ENCODE results near the gene IQSEC2. TPM values are rescaled to one million over a fixed set of nuclear protein-coding genes. Genes with fewer than 3 reads are reported as not detected.

IQSEC2 gene
- total and polyA plus RNA-seq, 2 of the 8 experiments (the other 6 are each of a cell fraction or from before 2014, with no cell fraction given): 6.1 to 54.9 TPM

GRCh38 chrX:53234484-53234883 lies 46.9 kb downstream of the IQSEC2 start:
- Histone ChIP-seq H2AFZ (ENCODE audit: low read length) (no peak overlapping the region), H3K36me3 (ENCODE audit: control insufficient read depth in 2 of 4, insufficient read depth in 4 of 4, low read length in 3 of 4) (no peaks in the 10 kb centered on the region; a peak in 1 of 8 replicates), H3K18ac (ENCODE audit: extremely low read depth, low read length) (no peak overlapping the region), H3K4me2 (ENCODE audit: insufficient read depth in 1 of 2, low read depth in 2 of 2, low read length in 2 of 2) (no peak overlapping the region), H2AK5ac (ENCODE audit: low read depth, low read length) (no peak overlapping the region), H4K8ac (ENCODE audit: extremely low read depth, insufficient read depth, low read length) (no peak overlapping the region), H4K91ac (replicated peaks; ENCODE audit: insufficient read length, low read length) (no peak overlapping the region), H2BK5ac (ENCODE audit: low read depth, low read length) (no peak overlapping the region), H3K4me3 (ENCODE audit: extremely low read depth in 1 of 4, insufficient read depth in 2 of 4, low read depth in 3 of 4, low read length in 4 of 4) (no peak overlapping the region), H2BK15ac (ENCODE audit: low read length) (no peak overlapping the region), H3K9me3 (ENCODE audit: insufficient read depth in 2 of 2, low read depth in 1 of 2, low read length in 1 of 2) (no peaks in the 10 kb centered on the region), H3K9ac (replicated peaks in 1 of 4; ENCODE audit: extremely low read depth in 1 of 4, low read depth in 3 of 4, low read length in 3 of 4) (no peak overlapping the region), H3K14ac (ENCODE audit: insufficient read length) (no peak overlapping the region), H3K23me2 (ENCODE audit: low read depth, low read length) (no peaks in the 10 kb centered on the region), H2BK120ac (replicated peaks; ENCODE audit: low read depth, low read length) (no peak overlapping the region), H3K4ac (replicated peaks; ENCODE audit: insufficient read length, low read depth, low read length) (no peak overlapping the region), H2BK20ac (ENCODE audit: low read length) (no peak overlapping the region), H3K79me2 (ENCODE audit: control insufficient read depth in 1 of 2, insufficient read depth in 2 of 2, low read length in 2 of 2) (no peaks in the 10 kb centered on the region), H2BK12ac (ENCODE audit: low read depth, low read length) (no peak overlapping the region), H3K79me1 (ENCODE audit: low read depth, low read length) (no peaks in the 10 kb centered on the region), H4K5ac (ENCODE audit: insufficient read length, low read depth, low read length) (no peak overlapping the region), H3K4me1 (replicated peaks in 1 of 4; ENCODE audit: control insufficient read depth in 3 of 4, insufficient read depth in 4 of 4, low read length in 3 of 4) (no peaks in the 10 kb centered on the region), H4K20me1 (replicated peaks in 1 of 2; ENCODE audit: control insufficient read depth in 1 of 2, insufficient read depth in 2 of 2, low read length in 2 of 2) (no peaks in the 10 kb centered on the region), H3K56ac (replicated peaks; ENCODE audit: insufficient read length, low read depth, low read length) (no peak overlapping the region), H3K23ac (ENCODE audit: insufficient read length) (no peak overlapping the region), H3K27me3 (replicated peaks in 1 of 4; ENCODE audit: control insufficient read depth in 3 of 4, extremely low read depth in 1 of 4, insufficient read depth in 3 of 4, low read length in 3 of 4) (no peaks in the 10 kb centered on the region), H3K27ac (ENCODE audit: low read depth, low read length) (no peak overlapping the region)
- 93% methylated on average over 5 of the region's 9 CpGs; no CpG with 5 or more reads in 1 of the 2 experiments for WGBS, 2 experiments (ENCODE audit: extremely low coverage in 1 of 2, insufficient coverage in 1 of 2, insufficient read length in 1 of 2, insufficient replicate concordance in 2 of 2, low coverage in 1 of 2, low lambda C conversion rate in 2 of 2, missing lambda C conversion rate in 1 of 2)
- FAIRE-seq (no peak), DNase-seq (ENCODE audit: low read depth in 1 of 2, low spot score in 2 of 2) (no peak)
- CTCF ChIA-PET (ENCODE audit: partially characterized antibody): interaction anchor here (0.6 to 1.0 kb wide), 2 partner anchors 11 to 213 kb away, joined by 3 read pairs; no protein-coding TSS in a partner anchor
- POLR2A ChIA-PET (ENCODE audit: partially characterized antibody): no interaction called here
- TF ChIP-seq CREB1 (IDR thresholded peaks at IDR 0.05): no peak
- TF ChIP-seq CTBP2 (IDR thresholded peaks at IDR 0.05; ENCODE audit: borderline replicate concordance, insufficient read depth, insufficient read length, low read length): no peak
- no peak for TF ChIP-seq PHF8 (conservative IDR thresholded peaks at IDR 0.05; ENCODE audit: low read depth, low read length)
- no peak for TF ChIP-seq EP300 (IDR thresholded peaks at IDR 0.05; ENCODE audit: borderline replicate concordance in 1 of 2, low read depth in 2 of 2, low read length in 2 of 2)
- no peak for TF ChIP-seq SIRT6 (IDR thresholded peaks at IDR 0.05; ENCODE audit: low read length)
- no peak for TF ChIP-seq JUN (IDR thresholded peaks at IDR 0.05; ENCODE audit: low read depth, low read length)
- TF ChIP-seq CBX8 (IDR thresholded peaks at IDR 0.05; ENCODE audit: borderline replicate concordance, low read depth, low read length): no peak
- TF ChIP-seq ASH2L (IDR thresholded peaks at IDR 0.05; ENCODE audit: low read length): no peak
- TF ChIP-seq KDM4A (IDR thresholded peaks at IDR 0.05; ENCODE audit: low read depth, low read length, severe bottlenecking): no peak
- TF ChIP-seq CHD2 (IDR thresholded peaks at IDR 0.05; ENCODE audit: low read length): no peak
- no peak for TF ChIP-seq YY1 (IDR thresholded peaks at IDR 0.05; ENCODE audit: low read depth, low read length)
- no peak for TF ChIP-seq BCL11A (IDR thresholded peaks at IDR 0.05; ENCODE audit: low read depth in 2 of 2, low read length in 2 of 2)
- no peak for TF ChIP-seq FOSL1 (IDR thresholded peaks at IDR 0.05; ENCODE audit: insufficient read depth, low read depth, low read length)
- TF ChIP-seq KDM5A (IDR thresholded peaks at IDR 0.05; ENCODE audit: low read length): no peak
- no peak for TF ChIP-seq BRCA1 (IDR thresholded peaks at IDR 0.05; ENCODE audit: low read depth, low read length)
- TF ChIP-seq TBP (IDR thresholded peaks at IDR 0.05; ENCODE audit: low read depth, low read length): no peak

Measured in H1 (cell line).